Right lobe of liver (tissue), 6 donors: ENCODE measurements around the gene KRTAP13-4. TPM values are rescaled to one million over a fixed set of nuclear protein-coding genes. Genes with fewer than 3 reads are reported as not detected.

Experiments used
- ATAC-seq, 4 donors: fragments of 200-7000 bp; cut with Tn5 transposase; one replicate each; pipeline ENCODE4 v1.9.1; 2020; ENCODE audit warnings: mild to moderate bottlenecking in 4 of 4, moderate library complexity in 4 of 4
- DNase-seq, 3 donors: peaks; one replicate each; pipeline ENCODE4 v3.0.0-alpha.2; 2020
- H3K27ac ChIP-seq, 3 donors: fragments of 200-600 bp; one replicate each; pipeline ENCODE4 v1.8.0; 2022
- H3K27me3 ChIP-seq, 2 donors: fragments of 200-600 bp; one replicate each; pipeline ENCODE4 v1.8.0; 2022
- H3K36me3 ChIP-seq, 4 donors: fragments of 200-600 bp; sonication (generic) in 1 of 4; one replicate each; pipeline versions ENCODE4 v1.5.1 to v1.8.0; 2017 to 2022; ENCODE audit warnings: control low read depth in 1 of 4
- H3K4me1 ChIP-seq, 4 donors: fragments of 200-600 bp; sonication (generic) in 1 of 4; one replicate each; pipeline versions ENCODE4 v1.5.1 to v1.8.0; 2017 to 2022; ENCODE audit warnings: control low read depth in 1 of 4
- H3K4me3 ChIP-seq, 3 donors: fragments of 200-600 bp; one replicate each; pipeline ENCODE4 v1.8.0; 2022
- H3K9me3 ChIP-seq, 4 donors: fragments of 200-600 bp; sonication (generic) in 1 of 4; one replicate each; pipeline versions ENCODE4 v1.5.1 to v1.8.0; 2017 to 2022; ENCODE audit warnings: control low read depth in 1 of 4
- CTCF ChIP-seq, 4 donors: fragments of 200-600 bp in 3 of 4; fragments of 450-650 bp in 1 of 4; IDR thresholded peaks; one replicate each; pipeline versions ENCODE4 v1.5.1 to v1.8.0; 2016 to 2022; ENCODE audit warnings: antibody characterized with exemption in 4 of 4, mild to moderate bottlenecking in 2 of 4
- POLR2A ChIP-seq: fragments of 450-650 bp; IDR thresholded peaks from one replicate; pipeline ENCODE4 v1.6.1; 2017; ENCODE audit warnings: antibody characterized with exemption, mild to moderate bottlenecking
- WGBS: methylation state at CpG from one replicate; pipeline ENCODE4 v1.1.6; 2018; ENCODE audit warnings: low coverage, low lambda C conversion rate; ENCODE audit not compliant: insufficient coverage; ENCODE audit errors: missing lambda C conversion rate; 5-methylcytosine and 5-hydroxymethylcytosine counted together
- intact Hi-C, 2 donors: fragments of 100-400 bp; cut with DNase I; formaldehyde crosslinking; loops; one replicate each; pipeline versions ENCODE4 v1.11.2 to v1.14.1; 2022
- long read RNA-seq: library from polyadenylated mRNA; unstranded; transcript quantifications from one replicate; pipeline ENCODE4 v2.0.0, GENCODE V29; 2019
- total RNA-seq, 6 experiments: library from RNA; depleted of rRNA in 2 of 6; stranded (reverse); fragments of >200 nt in 2 of 6; fragmentation: NEBNext Ultra II Directional in 3 of 6; extraction: Animal tissue kit (Norgen Biotek cat#: 25700) in 3 of 6; gene quantifications; one replicate each; pipeline versions ENCODE4 v1.1.0 to v1.2.4, GENCODE V29; 2016 to 2023
- donor health status: DM: no; HTN: yes; CAD: no.
- donor health status: DM: no; HTN: no; CAD: no.
- donor health status: DM: no; HTN: no; CAD: no.
- donor health status: DM: no; HTN: yes; CAD: no.
- donor health status: DM: no; HTN: yes; CAD: no.

KRTAP13-4 gene, protein sequence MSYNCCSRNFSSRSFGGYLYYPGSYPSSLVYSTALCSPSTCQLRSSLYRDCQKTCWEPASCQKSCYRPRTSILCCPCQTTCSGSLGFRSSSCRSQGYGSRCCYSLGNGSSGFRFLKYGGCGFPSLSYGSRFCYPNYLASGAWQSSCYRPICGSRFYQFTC
- not detected for total RNA-seq
- long read RNA-seq, result 0 reads

DNA sequence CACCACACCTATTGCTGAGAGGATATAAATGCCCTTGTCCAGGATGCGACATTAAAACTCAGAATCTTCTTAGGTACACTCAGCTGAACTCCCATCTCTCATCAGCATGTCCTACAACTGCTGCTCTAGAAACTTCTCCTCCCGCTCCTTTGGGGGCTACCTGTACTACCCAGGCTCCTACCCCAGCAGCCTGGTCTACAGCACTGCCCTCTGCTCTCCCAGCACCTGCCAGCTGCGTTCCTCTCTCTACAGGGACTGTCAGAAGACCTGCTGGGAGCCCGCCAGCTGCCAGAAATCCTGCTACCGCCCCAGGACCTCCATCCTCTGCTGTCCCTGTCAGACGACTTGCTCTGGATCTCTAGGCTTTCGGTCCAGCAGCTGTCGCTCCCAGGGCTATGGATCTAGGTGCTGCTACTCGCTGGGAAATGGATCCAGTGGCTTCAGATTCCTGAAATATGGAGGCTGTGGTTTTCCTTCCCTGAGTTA is at the start of gene KRTAP13-4:
KRTAP13-4 (plus strand) TSS at position 51 of the 486 bp plus-strand sequence; CDS start at position 107, 56 bp downstream.
- ATAC-seq, result no peak
- no peak within 1 kb of the TSS for H3K27ac ChIP-seq
- no peaks in the 10 kb centered on the region for H3K36me3 ChIP-seq
- no peaks in the 10 kb centered on the region for H3K27me3 ChIP-seq
- H3K4me3 ChIP-seq, result no peak within 1 kb of the TSS
- no peaks in the 10 kb centered on the region for H3K4me1 ChIP-seq
- no peak for DNase-seq
- no peak for TF ChIP-seq CTCF (IDR thresholded peaks at IDR 0.05)
- TF ChIP-seq POLR2A, result no peak
- intact Hi-C loops, result no loop called here
- H3K9me3 ChIP-seq, result no peaks in the 10 kb centered on the region
- 54% methylated on average over 6 of the region's 9 CpGs for WGBS

GRCh38 chr21:30382201-30382600 is 47.8 kb upstream of the KRTAP13-4 start:
- no peak for DNase-seq

GRCh38 chr21:30391492-30392025 is 38.5 kb upstream of the KRTAP13-4 start:
- 29% methylated on average over 2 of the region's 2 CpGs for WGBS
- intact Hi-C loops, result no loop called here
- no peaks in the 10 kb centered on the region for H3K36me3 ChIP-seq
- no peaks in the 10 kb centered on the region for H3K4me1 ChIP-seq
- no peak overlapping the region for H3K4me3 ChIP-seq
- no peaks in the 10 kb centered on the region for H3K27me3 ChIP-seq
- H3K9me3 ChIP-seq, result no peaks in the 10 kb centered on the region
- ATAC-seq (no peak), DNase-seq (no peak)
- TF ChIP-seq CTCF (IDR thresholded peaks at IDR 0.05) (no peak), POLR2A (no peak)
- no peak overlapping the region for H3K27ac ChIP-seq

More at GRCh38 chr21:30382201-30382600, 47.8 kb upstream of the KRTAP13-4 start:
- TF ChIP-seq POLR2A (no peak), CTCF (IDR thresholded peaks at IDR 0.05) (no peak)
- Histone ChIP-seq H3K27ac (no peak overlapping the region), H3K4me1 (no peaks in the 10 kb centered on the region), H3K4me3 (no peak overlapping the region), H3K27me3 (no peaks in the 10 kb centered on the region), H3K9me3 (no peaks in the 10 kb centered on the region), H3K36me3 (no peaks in the 10 kb centered on the region)
- ATAC-seq, result no peak
- intact Hi-C loops, result no loop called here
- WGBS, result 9% methylated on average over 1 of the region's 1 CpG

DNA sequence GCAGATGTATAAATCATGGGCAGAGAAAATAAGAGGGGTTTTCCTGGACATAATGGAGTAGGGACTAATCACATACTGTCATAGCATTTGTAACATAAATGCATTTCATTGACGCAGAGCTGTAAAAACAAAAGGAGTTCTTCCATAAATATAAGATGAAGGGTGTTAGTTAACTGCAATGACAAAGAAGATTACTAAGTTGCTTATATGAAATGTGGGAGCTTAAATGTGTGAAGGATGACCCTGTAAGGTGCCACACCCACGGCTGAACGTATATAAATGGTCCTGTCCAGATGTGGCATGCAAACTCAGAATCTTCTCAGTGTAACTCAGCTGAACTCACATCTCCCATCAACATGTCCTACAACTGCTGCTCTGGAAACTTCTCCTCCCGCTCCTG is 34.3 kb upstream of the KRTAP13-4 start, which contains the start of gene KRTAP13-1:
KRTAP13-1 (plus strand) TSS at position 301 of the 400 bp plus-strand sequence; CDS start at position 357, 56 bp downstream.
- intact Hi-C loops, result no loop called here
- Histone ChIP-seq H3K27me3 (no peaks in the 10 kb centered on the region), H3K4me3 (no peak within 1 kb of the TSS), H3K27ac (no peak within 1 kb of the TSS), H3K36me3 (no peaks in the 10 kb centered on the region), H3K9me3 (no peaks in the 10 kb centered on the region), H3K4me1 (no peaks in the 10 kb centered on the region)
- WGBS, result 54% methylated on average over 4 of the region's 4 CpGs
- TF ChIP-seq POLR2A (no peak), CTCF (IDR thresholded peaks at IDR 0.05) (no peak)
- ATAC-seq (no peak), DNase-seq (no peak)
